Sigmoid colon (tissue), 4 donors: ENCODE results near the gene FSTL5.

ENCODE experiments used
- CTCF ChIP-seq, 4 experiments: fragments of 450-650 bp in 3 of 4; fragments of 200-600 bp in 1 of 4; IDR thresholded peaks; one replicate each; pipeline ENCODE4 v1.5.1; 2016 to 2019; ENCODE audit warnings: antibody characterized with exemption in 4 of 4, mild to moderate bottlenecking in 3 of 4, moderate library complexity in 2 of 4
- EP300 ChIP-seq, 4 donors: sonication (generic); formaldehyde crosslinking; IDR thresholded peaks; one replicate each; pipeline ENCODE4 v1.6.1; 2017; ENCODE audit warnings: antibody characterized with exemption in 4 of 4
- POLR2A ChIP-seq, 2 donors: fragments of 450-650 bp; IDR thresholded peaks; one replicate each; pipeline ENCODE4 v1.6.1; 2016; ENCODE audit warnings: antibody characterized with exemption in 2 of 2, mild to moderate bottlenecking in 2 of 2, moderate library complexity in 2 of 2
- POLR2AphosphoS5 ChIP-seq, 4 donors: sonication (generic); formaldehyde crosslinking; IDR thresholded peaks; one replicate each; pipeline ENCODE4 v1.6.1; 2017; ENCODE audit warnings: antibody characterized with exemption in 4 of 4

GRCh38 chr4:161457906-161458305 is 705.9 kb downstream of the FSTL5 start:
- no peak for TF ChIP-seq CTCF (IDR thresholded peaks at IDR 0.05)
- TF ChIP-seq POLR2A (IDR thresholded peaks at IDR 0.05), result no peak
- no peak for TF ChIP-seq POLR2AphosphoS5 (IDR thresholded peaks at IDR 0.05)
- no peak for TF ChIP-seq EP300 (IDR thresholded peaks at IDR 0.05)
